ENCODE measurements around the gene OR56A5. TPM values are rescaled to one million over a fixed set of nuclear protein-coding genes. Genes with fewer than 3 reads are reported as not detected.

OR56A5 gene
- total RNA-seq, 4 donors from 2014 or later: 0.84 TPM; not detected in 3

DNA sequence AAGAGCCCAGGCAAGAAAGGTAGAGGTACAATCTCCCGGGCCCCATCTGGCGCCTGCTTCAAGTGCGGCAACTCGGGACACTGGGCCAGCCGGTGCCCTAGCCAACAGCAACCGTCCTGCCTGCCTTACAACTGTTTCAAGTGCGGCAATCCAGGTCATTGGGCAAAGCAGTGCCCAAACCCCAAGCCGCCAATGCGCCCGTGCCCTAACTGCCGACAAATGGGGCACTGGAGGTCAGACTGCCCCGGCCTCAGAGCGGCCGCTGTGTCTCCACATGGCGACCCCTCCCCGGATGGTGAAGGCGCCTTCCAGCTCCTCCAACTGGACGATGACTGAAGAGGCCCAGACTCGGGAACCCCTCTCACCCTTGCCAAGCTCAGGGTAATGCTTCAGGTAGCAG, 37.7 kb downstream of the OR56A5 start:
- no peak for DNase-seq (ENCODE audit: low spot score in 2 of 2)
- TF ChIP-seq POLR2A (IDR thresholded peaks at IDR 0.05): no peak
- TF ChIP-seq, protein P1, sequence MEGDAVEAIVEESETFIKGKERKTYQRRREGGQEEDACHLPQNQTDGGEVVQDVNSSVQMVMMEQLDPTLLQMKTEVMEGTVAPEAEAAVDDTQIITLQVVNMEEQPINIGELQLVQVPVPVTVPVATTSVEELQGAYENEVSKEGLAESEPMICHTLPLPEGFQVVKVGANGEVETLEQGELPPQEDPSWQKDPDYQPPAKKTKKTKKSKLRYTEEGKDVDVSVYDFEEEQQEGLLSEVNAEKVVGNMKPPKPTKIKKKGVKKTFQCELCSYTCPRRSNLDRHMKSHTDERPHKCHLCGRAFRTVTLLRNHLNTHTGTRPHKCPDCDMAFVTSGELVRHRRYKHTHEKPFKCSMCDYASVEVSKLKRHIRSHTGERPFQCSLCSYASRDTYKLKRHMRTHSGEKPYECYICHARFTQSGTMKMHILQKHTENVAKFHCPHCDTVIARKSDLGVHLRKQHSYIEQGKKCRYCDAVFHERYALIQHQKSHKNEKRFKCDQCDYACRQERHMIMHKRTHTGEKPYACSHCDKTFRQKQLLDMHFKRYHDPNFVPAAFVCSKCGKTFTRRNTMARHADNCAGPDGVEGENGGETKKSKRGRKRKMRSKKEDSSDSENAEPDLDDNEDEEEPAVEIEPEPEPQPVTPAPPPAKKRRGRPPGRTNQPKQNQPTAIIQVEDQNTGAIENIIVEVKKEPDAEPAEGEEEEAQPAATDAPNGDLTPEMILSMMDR (IDR thresholded peaks at IDR 0.05): no peak
- intact Hi-C loops (cut with DNase I; ENCODE audit: low total_unique reads): no loop called here
- 90 to 95% methylated on average over 17 to 19 of the region's 19 CpGs for WGBS, 2 donors
- no peak overlapping the region for H3K4me3 ChIP-seq (ENCODE audit: low read depth, poor library complexity, severe bottlenecking)

DNA sequence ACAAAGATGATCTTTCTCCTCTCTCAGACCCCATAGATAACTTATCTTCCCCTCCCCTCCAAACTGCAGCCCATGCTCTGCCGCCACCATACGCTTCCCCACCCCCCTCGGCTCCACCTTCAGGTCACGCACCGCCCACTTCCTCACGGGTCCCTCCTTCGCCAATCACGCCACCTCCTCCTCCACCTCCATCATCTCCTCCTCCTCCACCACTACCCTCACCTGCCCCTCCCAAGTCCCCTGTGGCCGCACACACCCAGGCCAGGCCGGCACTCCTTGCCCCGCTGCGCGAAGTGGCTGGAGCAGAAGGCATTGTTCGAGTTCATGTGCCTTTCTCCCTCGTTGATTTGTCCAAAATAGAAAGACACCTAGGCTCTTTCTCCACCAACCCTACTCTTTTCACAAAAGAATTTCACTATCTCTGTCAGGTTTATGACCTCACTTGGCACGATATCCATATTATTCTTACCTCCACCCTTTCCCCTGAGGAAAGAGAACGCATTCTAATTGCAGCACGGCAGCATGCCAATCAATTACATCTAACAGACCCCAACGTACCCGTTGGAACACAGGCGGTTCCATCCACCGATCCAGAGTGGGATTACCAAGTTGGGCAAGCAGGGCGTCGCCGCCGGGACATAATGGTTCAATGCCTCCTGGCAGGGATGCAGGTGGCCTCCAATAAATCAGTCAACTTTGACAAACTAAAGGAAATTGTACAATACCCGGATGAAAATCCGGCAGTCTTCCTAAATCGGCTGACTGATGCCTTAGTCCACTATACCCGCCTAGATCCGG, 38.5 kb downstream of the OR56A5 start:
- TF ChIP-seq POLR2A (IDR thresholded peaks at IDR 0.05): no peak
- TF ChIP-seq, protein P1 (IDR thresholded peaks at IDR 0.05): no peak
- intact Hi-C loops (cut with DNase I; ENCODE audit: low total_unique reads): no loop called here
- DNase-seq (ENCODE audit: low spot score in 2 of 2): no peak
- WGBS, 2 donors: 87 to 91% methylated on average over 31 of the region's 31 CpGs
- no peak overlapping the region for H3K4me3 ChIP-seq (ENCODE audit: low read depth, poor library complexity, severe bottlenecking)

- DNase-seq (ENCODE audit: low spot score in 2 of 2): no peak
- no peak overlapping the region for H3K4me3 ChIP-seq (ENCODE audit: low read depth, poor library complexity, severe bottlenecking)
- intact Hi-C loops (cut with DNase I; ENCODE audit: low total_unique reads): no loop called here
- TF ChIP-seq, protein P1 (IDR thresholded peaks at IDR 0.05): no peak
- no peak for TF ChIP-seq POLR2A (IDR thresholded peaks at IDR 0.05)
- 88 to 92% methylated on average over 15 of the region's 15 CpGs for WGBS, 2 donors
Measured at GRCh38 chr11:5928811-5929210, 39.5 kb downstream of the OR56A5 start.

GRCh38 chr11:5928271-5928670, 40.0 kb downstream of the OR56A5 start:
- H3K4me3 ChIP-seq (ENCODE audit: low read depth, poor library complexity, severe bottlenecking): no peak overlapping the region
- WGBS, 2 donors: 93 to 96% methylated on average over 17 of the region's 17 CpGs
- TF ChIP-seq, protein P1 (IDR thresholded peaks at IDR 0.05): no peak
- TF ChIP-seq POLR2A (IDR thresholded peaks at IDR 0.05): no peak
- intact Hi-C loops (cut with DNase I; ENCODE audit: low total_unique reads): no loop called here
- DNase-seq (ENCODE audit: low spot score in 2 of 2): no peak

DNA sequence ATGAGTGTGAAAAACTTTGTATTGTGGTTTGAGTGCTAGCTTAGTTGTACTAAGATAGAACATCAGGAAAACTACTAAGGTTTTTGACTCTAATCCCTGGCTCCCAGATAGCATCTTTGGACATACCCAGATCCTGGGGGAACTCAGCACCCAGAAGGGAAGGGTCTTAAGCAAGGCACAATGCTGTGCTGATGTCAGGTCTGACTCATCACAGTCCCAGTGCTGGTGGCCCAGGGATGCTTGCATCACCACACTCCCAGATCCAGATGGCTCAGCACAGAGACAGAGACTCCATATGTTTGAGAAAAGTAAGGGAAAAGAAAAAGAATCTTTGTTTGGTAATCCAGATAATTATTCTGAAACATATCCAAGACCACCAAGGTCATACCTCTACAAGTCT, 44.5 kb downstream of the OR56A5 start:
- no peak for DNase-seq (ENCODE audit: low spot score in 2 of 2)
- no peak overlapping the region for H3K4me3 ChIP-seq (ENCODE audit: low read depth, poor library complexity, severe bottlenecking)
- intact Hi-C loops (cut with DNase I; ENCODE audit: low total_unique reads): no loop called here
- TF ChIP-seq, protein P1 (IDR thresholded peaks at IDR 0.05): no peak
- TF ChIP-seq POLR2A (IDR thresholded peaks at IDR 0.05): no peak

- no peak for TF ChIP-seq POLR2A (IDR thresholded peaks at IDR 0.05)
- TF ChIP-seq, protein P1 (IDR thresholded peaks at IDR 0.05): no peak
- no peak for DNase-seq (ENCODE audit: low spot score in 2 of 2)
- intact Hi-C loops (cut with DNase I; ENCODE audit: low total_unique reads): no loop called here
- H3K4me3 ChIP-seq (ENCODE audit: low read depth, poor library complexity, severe bottlenecking): no peak overlapping the region
Measured at GRCh38 chr11:5923427-5923776, 44.9 kb downstream of the OR56A5 start.
